Type B pancreatic cell (in vitro differentiated cells): Measurements from ENCODE around the gene ANLN. TPM values are rescaled to one million over a fixed set of nuclear protein-coding genes. Genes with fewer than 3 reads are reported as not detected.
A peak's percentile ranks its signal among the peaks of the same experiment; 100 is the strongest.
"Not testable (repeated sequence)": the region's sequence is repeated elsewhere in the genome, so short reads cannot be mapped to it uniquely, and the experiment has no call there.

Source experiments
- DNase-seq: peaks from one replicate; pipeline ENCODE4 v3.0.0; 2021; ENCODE audit warnings: mixed read lengths; ENCODE audit not compliant: unreplicated experiment; ENCODE audit errors: extremely low spot score
- H3K27ac Mint-ChIP-seq: 2 replicates; pipeline ENCODE4 v1.8.0; 2021; ENCODE audit warnings: mild to moderate bottlenecking, mixed read lengths
- H3K27me3 Mint-ChIP-seq: 2 replicates; pipeline ENCODE4 v1.8.0; 2021; ENCODE audit warnings: mixed read lengths
- H3K36me3 Mint-ChIP-seq: 2 replicates; pipeline ENCODE4 v1.8.0; 2021; ENCODE audit warnings: mixed read lengths
- H3K4me1 Mint-ChIP-seq: one replicate; pipeline ENCODE4 v1.8.0; 2021; ENCODE audit warnings: mixed read lengths; ENCODE audit not compliant: unreplicated experiment
- H3K4me3 Mint-ChIP-seq: 2 replicates; pipeline ENCODE4 v1.8.0; 2021; ENCODE audit warnings: mild to moderate bottlenecking, mixed read lengths
- H3K9me3 Mint-ChIP-seq: 2 replicates; pipeline ENCODE4 v1.8.0; 2021; ENCODE audit warnings: mixed read lengths
- CTCF ChIP-seq: fragments of 200-600 bp; sonication (generic); conservative IDR thresholded peaks from 2 replicates; pipeline ENCODE4 v1.5.0; 2021; ENCODE audit warnings: antibody characterized with exemption, mild to moderate bottlenecking
- total RNA-seq: library from RNA; stranded (reverse); gene quantifications from 2 replicates; pipeline ENCODE4 v1.2.1, GENCODE V29; 2021; ENCODE audit warnings: low replicate concordance

ANLN gene
- total RNA-seq, 1 donor from 2014 or later, result 68.3 TPM

- no peak overlapping the region for H3K27ac Mint-ChIP-seq
- peaks cover 17% of the 10 kb centered on the region for H3K27me3 Mint-ChIP-seq
- no peak for DNase-seq
- TF ChIP-seq CTCF, result no peak
- peaks cover 3% of the 10 kb centered on the region for H3K36me3 Mint-ChIP-seq
- no peaks in the 10 kb centered on the region for H3K4me1 Mint-ChIP-seq
- no peak overlapping the region for H3K4me3 Mint-ChIP-seq
- peaks cover 5% of the 10 kb centered on the region for H3K9me3 Mint-ChIP-seq
Measured at GRCh38 chr7:36379831-36380504, 9.7 kb upstream of the ANLN start.

GRCh38 chr7:36381056-36381455 is 8.6 kb upstream of the ANLN start:
- TF ChIP-seq CTCF, result no peak
- Mint-ChIP-seq H3K9me3 (peaks cover 5% of the 10 kb centered on the region), H3K4me1 (no peaks in the 10 kb centered on the region), H3K27ac (no peak overlapping the region), H3K4me3 (no peak overlapping the region), H3K36me3 (peaks cover 3% of the 10 kb centered on the region), H3K27me3 (peaks cover 12% of the 10 kb centered on the region)
- DNase-seq, result no peak

GRCh38 chr7:36383284-36383683 is 6.4 kb upstream of the ANLN start:
- H3K9me3 Mint-ChIP-seq, H3K27me3 Mint-ChIP-seq, H3K27ac Mint-ChIP-seq: not testable (repeated sequence)

GRCh38 chr7:36385646-36386045 is 4.0 kb upstream of the ANLN start:
- H3K36me3 Mint-ChIP-seq, DNase-seq, H3K27ac Mint-ChIP-seq, H3K4me3 Mint-ChIP-seq, H3K4me1 Mint-ChIP-seq, H3K27me3 Mint-ChIP-seq, H3K9me3 Mint-ChIP-seq: not testable (repeated sequence)

More at GRCh38 chr7:36383284-36383683, 6.4 kb upstream of the ANLN start:
- DNase-seq, H3K36me3 Mint-ChIP-seq, H3K4me3 Mint-ChIP-seq, H3K4me1 Mint-ChIP-seq: not testable (repeated sequence)

- H3K36me3 Mint-ChIP-seq, result no peaks in the 10 kb centered on the region
- no peak for TF ChIP-seq CTCF
- H3K9me3 Mint-ChIP-seq, result no peaks in the 10 kb centered on the region
- H3K27me3 Mint-ChIP-seq, result no peaks in the 10 kb centered on the region
- H3K4me3 Mint-ChIP-seq, result peak overlapping the region; percentile 60
- H3K27ac Mint-ChIP-seq, result peak overlapping the region; percentile 61
- H3K4me1 Mint-ChIP-seq, result peaks cover 11% of the 10 kb centered on the region
- no peak for DNase-seq
Measured at GRCh38 chr7:36387435-36388231, 2.0 kb upstream of the ANLN start.

- Mint-ChIP-seq H3K4me1 (peaks cover 15% of the 10 kb centered on the region), H3K4me3 (peak overlapping the region; percentile 86), H3K27me3 (no peaks in the 10 kb centered on the region), H3K36me3 (no peaks in the 10 kb centered on the region), H3K27ac (peak overlapping the region; percentile 91), H3K9me3 (no peaks in the 10 kb centered on the region)
- no peak for DNase-seq
- no peak for TF ChIP-seq CTCF
Measured at GRCh38 chr7:36388423-36388822, 1.2 kb upstream of the ANLN start.
